Measurements from ENCODE around the gene NR2C2. TPM values are rescaled to one million over a fixed set of nuclear protein-coding genes. Genes with fewer than 3 reads are reported as not detected.

The NR2C2 gene
- total and polyA plus RNA-seq, 10 of the 15 experiments (the other 5 are each of a cell fraction or from before 2014, with no cell fraction given) = 2.7 to 30.3 (median 18.3) TPM

- no peak overlapping the region for H2AFZ ChIP-seq (ENCODE audit: control insufficient read depth, low read depth, low read length)
- 94% methylated on average over 2 of the region's 2 CpGs for WGBS (ENCODE audit: insufficient coverage, insufficient replicate concordance, low lambda C conversion rate, missing lambda C conversion rate)
- no peak overlapping the region for H3K4me2 ChIP-seq (ENCODE audit: control insufficient read depth, insufficient read depth)
- DNase-seq (ENCODE audit: low read depth, low spot score) (no peak), ATAC-seq (no peak), FAIRE-seq (no peak)
- ChIA-PET CTCF (interaction anchor here (0.9 kb wide), 1 partner anchor 14 kb away, joined by 3 read pairs; no protein-coding TSS in a partner anchor), SMC1A (ENCODE audit: uncharacterized antibody, unreplicated experiment) (interaction anchor here (0.6 to 1.0 kb wide), 3 partner anchors 97 to 240 kb away, joined by 3 read pairs; no protein-coding TSS in a partner anchor), RAD21 (ENCODE audit: unreplicated experiment) (no interaction called here), POLR2A (no interaction called here)
- no peak for TF ChIP-seq SPI1 (IDR thresholded peaks at IDR 0.05; ENCODE audit: borderline replicate concordance, insufficient read depth, low read depth, low read length)
- no peak for TF ChIP-seq SREBF1 (IDR thresholded peaks at IDR 0.05; ENCODE audit: low read length)
- no peak for TF ChIP-seq NR2C2 (IDR thresholded peaks at IDR 0.05; ENCODE audit: borderline replicate concordance, control insufficient read depth, insufficient read length, low read depth)
- TF ChIP-seq CBX3 (IDR thresholded peaks at IDR 0.05; ENCODE audit: borderline replicate concordance, low read depth) = no peak
- H3K36me3 ChIP-seq (ENCODE audit: control insufficient read depth in 2 of 2, insufficient read depth in 2 of 2, low read length in 1 of 2) = peaks cover 18 to 23% of the 10 kb centered on the region in 2 experiments; a peak in 3 of 4 replicates
- no peak overlapping the region for H3K4me3 ChIP-seq
- H4K20me1 ChIP-seq (ENCODE audit: control insufficient read depth, insufficient read depth) = no peaks in the 10 kb centered on the region
- no peaks in the 10 kb centered on the region for H3K27me3 ChIP-seq (replicated peaks in 1 of 2; ENCODE audit: control insufficient read depth in 2 of 2, insufficient read depth in 2 of 2, low read length in 1 of 2)
- BruUV-seq (replicated peaks) = no TSS peak
- H3K27ac ChIP-seq (ENCODE audit: control insufficient read depth, insufficient read depth) = no peak overlapping the region
- in situ Hi-C loops (cut with MboI) = no loop called here
- no peaks in the 10 kb centered on the region for H3K9me3 ChIP-seq (replicated peaks; ENCODE audit: control insufficient read depth, insufficient read depth, low read length)
- no peaks in the 10 kb centered on the region for H3K4me1 ChIP-seq (ENCODE audit: control insufficient read depth, insufficient read depth, low read length)
- H3K79me2 ChIP-seq (ENCODE audit: control insufficient read depth, insufficient read depth, low read length) = no peaks in the 10 kb centered on the region
- intact Hi-C loops (cut with micrococcal nuclease; ENCODE audit: unreplicated experiment) = no loop called here
- H3K9ac ChIP-seq (ENCODE audit: control insufficient read depth, insufficient read depth, low read length) = no peak overlapping the region
Observed at GRCh38 chr3:15023719-15024118, 76.3 kb downstream of the NR2C2 start.

DNA sequence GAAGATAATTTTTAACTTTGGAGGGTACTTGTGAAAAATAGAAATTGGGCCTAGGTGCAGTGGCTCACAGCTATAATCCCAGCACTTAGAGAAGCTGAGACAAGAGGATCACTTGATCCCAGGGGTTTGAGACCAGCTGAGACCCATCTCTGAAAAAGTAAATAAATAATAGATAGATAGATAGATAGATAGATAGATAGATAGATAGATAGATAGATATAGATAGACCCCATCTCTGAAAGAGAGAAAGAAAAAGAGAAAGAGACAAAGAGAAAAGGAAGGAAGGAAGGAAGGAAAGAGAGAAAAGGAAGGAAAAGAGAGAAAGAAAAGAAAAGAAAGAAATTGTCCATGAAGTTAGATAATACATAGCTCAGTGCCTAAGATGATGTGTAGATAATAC, 82.2 kb downstream of the NR2C2 start:
- ChIA-PET RAD21 (ENCODE audit: unreplicated experiment) (interaction anchor here (1.2 kb wide), 1 partner anchor 22 kb away, joined by 3 read pairs; no protein-coding TSS in a partner anchor), POLR2A (no interaction called here), SMC1A (ENCODE audit: uncharacterized antibody, unreplicated experiment) (interaction anchor here (0.6 kb wide), 1 partner anchor 80 kb away, joined by 3 read pairs; no protein-coding TSS in a partner anchor), CTCF (interaction anchor here (0.6 to 1.9 kb wide), 3 partner anchors 74 to 108 kb away, joined by 3 to 5 read pairs (median 4); no protein-coding TSS in a partner anchor)
- no TSS peak for BruUV-seq (replicated peaks)
- H3K4me2 ChIP-seq (ENCODE audit: control insufficient read depth, insufficient read depth) = no peak overlapping the region
- H3K4me3 ChIP-seq = no peak overlapping the region
- H4K20me1 ChIP-seq (ENCODE audit: control insufficient read depth, insufficient read depth) = no peaks in the 10 kb centered on the region
- no peak for DNase-seq (ENCODE audit: low read depth, low spot score)
- H3K9ac ChIP-seq (ENCODE audit: control insufficient read depth, insufficient read depth, low read length) = no peak overlapping the region
- no peaks in the 10 kb centered on the region for H3K9me3 ChIP-seq (replicated peaks; ENCODE audit: control insufficient read depth, insufficient read depth, low read length)
- intact Hi-C loops (cut with micrococcal nuclease; ENCODE audit: unreplicated experiment) (no loop called here), in situ Hi-C loops (cut with MboI) (no loop called here)
- ATAC-seq = no peak
- no peak overlapping the region for H2AFZ ChIP-seq (ENCODE audit: control insufficient read depth, low read depth, low read length)
- no peaks in the 10 kb centered on the region for H3K27me3 ChIP-seq (replicated peaks in 1 of 2; ENCODE audit: control insufficient read depth in 2 of 2, insufficient read depth in 2 of 2, low read length in 1 of 2)
- no peak for FAIRE-seq
- H3K4me1 ChIP-seq (ENCODE audit: control insufficient read depth, insufficient read depth, low read length) = no peaks in the 10 kb centered on the region
- peaks cover 21 to 40% of the 10 kb centered on the region in 2 experiments; a peak in 3 of 4 replicates for H3K36me3 ChIP-seq (ENCODE audit: control insufficient read depth in 2 of 2, insufficient read depth in 2 of 2, low read length in 1 of 2)
- H3K79me2 ChIP-seq (ENCODE audit: control insufficient read depth, insufficient read depth, low read length) = no peaks in the 10 kb centered on the region
- no peak overlapping the region for H3K27ac ChIP-seq (ENCODE audit: control insufficient read depth, insufficient read depth)
- TF ChIP-seq POLR2AphosphoS5 (IDR thresholded peaks at IDR 0.05; ENCODE audit: low read length) (no peak), SMAD5 (IDR thresholded peaks at IDR 0.05; ENCODE audit: low read depth) (no peak), GATAD2B (conservative IDR thresholded peaks at IDR 0.05; ENCODE audit: low read depth) (no peak), MEF2B (IDR thresholded peaks at IDR 0.05; ENCODE audit: partially characterized antibody, poor library complexity, severe bottlenecking) (no peak), NR2F1 (conservative IDR thresholded peaks at IDR 0.05) (no peak), SREBF2 (IDR thresholded peaks at IDR 0.05; ENCODE audit: low read length) (no peak), NFXL1 (IDR thresholded peaks at IDR 0.05; ENCODE audit: borderline replicate concordance) (no peak), ZBTB11 (CRISPR knock-in tag; IDR thresholded peaks at IDR 0.05) (no peak)
- TF ChIP-seq, protein P1, sequence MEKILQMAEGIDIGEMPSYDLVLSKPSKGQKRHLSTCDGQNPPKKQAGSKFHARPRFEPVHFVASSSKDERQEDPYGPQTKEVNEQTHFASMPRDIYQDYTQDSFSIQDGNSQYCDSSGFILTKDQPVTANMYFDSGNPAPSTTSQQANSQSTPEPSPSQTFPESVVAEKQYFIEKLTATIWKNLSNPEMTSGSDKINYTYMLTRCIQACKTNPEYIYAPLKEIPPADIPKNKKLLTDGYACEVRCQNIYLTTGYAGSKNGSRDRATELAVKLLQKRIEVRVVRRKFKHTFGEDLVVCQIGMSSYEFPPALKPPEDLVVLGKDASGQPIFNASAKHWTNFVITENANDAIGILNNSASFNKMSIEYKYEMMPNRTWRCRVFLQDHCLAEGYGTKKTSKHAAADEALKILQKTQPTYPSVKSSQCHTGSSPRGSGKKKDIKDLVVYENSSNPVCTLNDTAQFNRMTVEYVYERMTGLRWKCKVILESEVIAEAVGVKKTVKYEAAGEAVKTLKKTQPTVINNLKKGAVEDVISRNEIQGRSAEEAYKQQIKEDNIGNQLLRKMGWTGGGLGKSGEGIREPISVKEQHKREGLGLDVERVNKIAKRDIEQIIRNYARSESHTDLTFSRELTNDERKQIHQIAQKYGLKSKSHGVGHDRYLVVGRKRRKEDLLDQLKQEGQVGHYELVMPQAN (conservative IDR thresholded peaks at IDR 0.05) = no peak
